Mesodermal cell (in vitro differentiated cells): ENCODE results near the gene C11orf58.

Experiments used
- H3K27ac ChIP-seq: 2 replicates; pipeline ENCODE4 v1.7.0; 2013; ENCODE audit warnings: mild to moderate bottlenecking, low read depth, low read length, moderate library complexity; ENCODE audit not compliant: severe bottlenecking
- H3K36me3 ChIP-seq: 2 replicates; pipeline ENCODE4 v1.7.1; 2013; ENCODE audit warnings: mild to moderate bottlenecking, low read length, moderate library complexity; ENCODE audit not compliant: control insufficient read depth, insufficient read depth
- H3K4me1 ChIP-seq: one replicate; pipeline ENCODE4 v1.7.1; 2013; ENCODE audit warnings: mild to moderate bottlenecking, low read length; ENCODE audit not compliant: insufficient read depth, control insufficient read depth, poor library complexity, severe bottlenecking
- H3K4me3 ChIP-seq: 2 replicates; pipeline ENCODE4 v1.7.0; 2013; ENCODE audit warnings: low read length, control low read depth, mild to moderate bottlenecking; ENCODE audit not compliant: insufficient read depth, poor library complexity, severe bottlenecking; ENCODE audit errors: extremely low read depth
- H3K9me3 ChIP-seq: 2 replicates; pipeline ENCODE4 v1.7.1; 2013; ENCODE audit warnings: mild to moderate bottlenecking, low read length, moderate library complexity; ENCODE audit not compliant: control insufficient read depth
- WGBS, 2 experiments: methylation state at CpG; one replicate each; pipeline ENCODE4 v1.1.5; 2013; ENCODE audit warnings: missing lambda C conversion rate in 2 of 2; ENCODE audit not compliant: insufficient coverage in 2 of 2; 5-methylcytosine and 5-hydroxymethylcytosine counted together

Gene C11orf58

GRCh38 chr11:16767957-16768356 lies 29.5 kb downstream of the C11orf58 start:
- Histone ChIP-seq H3K4me1 (no peaks in the 10 kb centered on the region), H3K36me3 (no peaks in the 10 kb centered on the region), H3K9me3 (no peaks in the 10 kb centered on the region), H3K27ac (no peak overlapping the region), H3K4me3 (no peak overlapping the region)
- WGBS, 2 experiments = 90% methylated on average over 2 of the region's 4 CpGs; no CpG with 5 or more reads in 1 of the 2 experiments

- no peak overlapping the region for H3K27ac ChIP-seq
- H3K36me3 ChIP-seq = no peaks in the 10 kb centered on the region
- H3K4me3 ChIP-seq = no peak overlapping the region
- 80 to 100% methylated on average over 1 of the region's 4 CpGs for WGBS, 2 experiments
- H3K9me3 ChIP-seq = no peaks in the 10 kb centered on the region
- H3K4me1 ChIP-seq = no peaks in the 10 kb centered on the region
Observed at GRCh38 chr11:16769386-16769785, 30.9 kb downstream of the C11orf58 start.

- WGBS, 2 experiments = 84 to 93% methylated on average over 6 to 10 of the region's 11 CpGs
- no peak overlapping the region for H3K27ac ChIP-seq
- H3K9me3 ChIP-seq = no peaks in the 10 kb centered on the region
- no peaks in the 10 kb centered on the region for H3K4me1 ChIP-seq
- no peaks in the 10 kb centered on the region for H3K36me3 ChIP-seq
- H3K4me3 ChIP-seq = no peak overlapping the region
Observed at GRCh38 chr11:16770016-16770415, 31.6 kb downstream of the C11orf58 start.

- no peaks in the 10 kb centered on the region for H3K36me3 ChIP-seq
- no peak overlapping the region for H3K27ac ChIP-seq
- H3K4me1 ChIP-seq = peaks cover 7% of the 10 kb centered on the region
- H3K4me3 ChIP-seq = no peak overlapping the region
- H3K9me3 ChIP-seq = no peaks in the 10 kb centered on the region
- 84 to 92% methylated on average over 9 to 12 of the region's 12 CpGs for WGBS, 2 experiments
Observed at GRCh38 chr11:16771350-16772140, 33.1 kb downstream of the C11orf58 start.

- Histone ChIP-seq H3K27ac (no peak overlapping the region), H3K4me1 (peaks cover 7% of the 10 kb centered on the region), H3K9me3 (no peaks in the 10 kb centered on the region), H3K4me3 (no peak overlapping the region), H3K36me3 (no peaks in the 10 kb centered on the region)
- 100% methylated on average over 1 to 2 of the region's 2 CpGs for WGBS, 2 experiments
Observed at GRCh38 chr11:16772141-16772512, 33.7 kb downstream of the C11orf58 start.

GRCh38 chr11:16773981-16774935 lies 35.8 kb downstream of the C11orf58 start:
- no peaks in the 10 kb centered on the region for H3K9me3 ChIP-seq
- H3K4me1 ChIP-seq = peaks cover 7% of the 10 kb centered on the region
- no peak overlapping the region for H3K27ac ChIP-seq
- no peaks in the 10 kb centered on the region for H3K36me3 ChIP-seq
- WGBS, 2 experiments = 83 to 90% methylated on average over 7 to 8 of the region's 9 CpGs
- no peak overlapping the region for H3K4me3 ChIP-seq

GRCh38 chr11:16774936-16775613 lies 36.6 kb downstream of the C11orf58 start:
- Histone ChIP-seq H3K4me1 (peaks cover 7% of the 10 kb centered on the region), H3K4me3 (no peak overlapping the region), H3K36me3 (no peaks in the 10 kb centered on the region), H3K9me3 (no peaks in the 10 kb centered on the region), H3K27ac (no peak overlapping the region)
- 96 to 97% methylated on average over 7 to 8 of the region's 11 CpGs for WGBS, 2 experiments

GRCh38 chr11:16775614-16776283 lies 37.3 kb downstream of the C11orf58 start:
- Histone ChIP-seq H3K36me3 (no peaks in the 10 kb centered on the region), H3K4me3 (no peak overlapping the region), H3K27ac (no peak overlapping the region), H3K4me1 (peaks cover 7% of the 10 kb centered on the region), H3K9me3 (no peaks in the 10 kb centered on the region)
- 94 to 95% methylated on average over 13 to 16 of the region's 16 CpGs for WGBS, 2 experiments

GRCh38 chr11:16776711-16777612 lies 38.5 kb downstream of the C11orf58 start:
- 95 to 97% methylated on average over 9 to 11 of the region's 14 CpGs for WGBS, 2 experiments
- H3K9me3 ChIP-seq = no peaks in the 10 kb centered on the region
- H3K27ac ChIP-seq = no peak overlapping the region
- no peaks in the 10 kb centered on the region for H3K36me3 ChIP-seq
- no peak overlapping the region for H3K4me3 ChIP-seq
- H3K4me1 ChIP-seq = peaks cover 7% of the 10 kb centered on the region
